Rectal smooth muscle tissue (tissue), 1 donor: ENCODE data around the gene BTNL9.
"Not testable (repeated sequence)": the region's sequence is repeated elsewhere in the genome, so short reads cannot be mapped to it uniquely, and the experiment has no call there.

Experiments used
- H3K27ac ChIP-seq: one replicate; pipeline ENCODE4 v1.7.0; 2013; ENCODE audit warnings: low read depth, low read length, inconsistent platforms
- H3K27me3 ChIP-seq: one replicate; pipeline ENCODE4 v1.7.0; 2013; ENCODE audit warnings: low read length; ENCODE audit not compliant: control insufficient read depth, insufficient read depth
- H3K36me3 ChIP-seq: one replicate; pipeline ENCODE4 v1.7.0; 2013; ENCODE audit warnings: low read length; ENCODE audit not compliant: control insufficient read depth, insufficient read depth
- H3K4me1 ChIP-seq: one replicate; pipeline ENCODE4 v1.7.0; 2013; ENCODE audit warnings: low read length; ENCODE audit not compliant: control insufficient read depth, insufficient read depth
- H3K4me3 ChIP-seq: one replicate; pipeline ENCODE4 v1.7.0; 2013; ENCODE audit warnings: low read length
- H3K9ac ChIP-seq: one replicate; pipeline ENCODE4 v1.7.0; 2013; ENCODE audit warnings: low read length

BTNL9 gene

DNA sequence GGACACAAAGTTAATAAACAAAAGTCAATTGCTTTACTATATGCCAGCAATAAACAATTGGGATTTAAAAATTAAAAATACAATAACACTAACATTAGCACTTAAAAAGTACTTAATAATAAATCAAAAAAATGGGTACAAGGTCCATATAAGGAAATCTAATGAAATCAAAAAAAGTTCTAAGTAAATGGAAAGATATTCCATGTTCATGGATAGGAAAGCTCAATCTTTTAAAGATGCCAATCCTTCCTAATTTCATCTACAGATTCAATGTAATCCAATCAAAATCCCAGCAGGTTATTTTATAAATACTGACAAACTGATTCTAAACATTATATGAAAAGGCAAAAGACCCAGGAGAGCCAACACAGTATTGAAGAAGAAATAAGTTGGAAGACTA, 41.9 kb downstream of the BTNL9 start:
- H3K4me3 ChIP-seq, result no peak overlapping the region
- no peaks in the 10 kb centered on the region for H3K36me3 ChIP-seq
- H3K4me1 ChIP-seq, result no peaks in the 10 kb centered on the region
- H3K27me3 ChIP-seq, result no peaks in the 10 kb centered on the region
- H3K9ac ChIP-seq, result no peak overlapping the region
- no peak overlapping the region for H3K27ac ChIP-seq

DNA sequence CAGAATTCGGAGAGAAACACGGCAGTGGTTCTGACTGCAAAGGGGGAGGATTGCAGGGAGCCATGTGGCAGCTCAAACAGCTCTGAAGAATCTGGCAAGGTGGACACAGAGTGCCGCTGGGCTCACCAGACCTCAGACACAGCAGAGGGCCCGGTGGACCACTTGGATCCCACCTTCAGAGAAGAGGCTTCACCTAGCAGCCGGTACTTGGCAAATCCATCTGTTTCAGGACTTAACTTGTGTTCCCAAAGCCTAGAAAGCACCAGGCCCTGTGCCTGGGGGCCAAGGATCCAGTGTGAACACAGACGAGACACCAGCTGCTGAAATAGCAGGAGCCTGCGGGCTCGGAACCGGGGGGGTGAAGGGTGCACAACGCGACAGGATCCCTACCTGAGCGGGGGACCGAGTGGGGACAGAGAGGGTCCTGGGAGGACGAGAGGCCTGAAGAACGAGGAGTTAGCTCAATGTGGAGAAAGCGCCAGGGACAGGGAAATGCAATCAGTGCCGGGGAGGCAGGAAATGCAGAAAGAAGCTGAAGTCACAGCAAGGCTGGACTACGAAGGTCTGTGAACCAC, 44.6 kb downstream of the BTNL9 start:
- no peak overlapping the region for H3K4me3 ChIP-seq
- no peak overlapping the region for H3K27ac ChIP-seq
- no peaks in the 10 kb centered on the region for H3K27me3 ChIP-seq
- no peak overlapping the region for H3K9ac ChIP-seq
- no peaks in the 10 kb centered on the region for H3K4me1 ChIP-seq
- no peaks in the 10 kb centered on the region for H3K36me3 ChIP-seq

DNA sequence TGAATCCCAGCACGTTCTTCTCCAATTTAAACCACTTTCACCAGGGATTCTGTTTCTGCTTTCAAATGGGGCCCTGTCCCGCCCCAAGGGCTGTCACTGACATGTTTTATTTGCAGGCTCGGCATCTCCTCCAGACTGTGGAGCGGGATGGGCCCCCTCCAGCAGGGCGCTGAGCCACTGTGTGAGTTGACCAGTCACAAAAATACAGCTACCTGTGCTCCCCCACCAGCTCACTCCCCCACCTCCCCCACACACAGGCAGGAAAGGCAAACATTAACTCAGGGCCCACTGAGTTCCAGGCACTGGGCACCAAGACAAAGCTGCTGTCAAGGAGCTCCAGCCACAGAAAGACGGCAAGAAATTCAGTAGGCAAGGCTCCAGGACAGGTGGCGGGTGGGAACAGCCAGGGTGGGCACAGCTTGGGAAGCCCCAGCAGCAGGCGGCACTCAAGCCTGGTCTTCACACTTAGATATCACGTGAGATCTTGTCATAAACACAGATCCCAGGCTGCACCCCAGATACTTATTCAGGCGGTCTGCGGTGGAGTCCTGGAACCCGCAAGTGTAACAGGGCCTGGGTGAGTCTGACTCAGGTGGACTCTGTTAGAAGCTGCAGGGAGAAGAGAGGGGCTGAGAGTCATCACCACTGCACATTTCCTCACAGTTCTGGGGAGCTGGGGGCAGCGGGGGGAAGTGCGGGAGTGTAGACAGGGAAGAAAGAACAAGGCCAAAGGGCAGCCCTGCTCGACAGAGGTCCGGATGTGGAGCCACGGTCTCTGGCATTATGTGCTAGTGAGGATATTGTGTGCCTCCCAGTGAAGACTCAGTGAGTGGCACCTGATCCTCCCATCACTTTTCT, 46.2 kb downstream of the BTNL9 start:
- Histone ChIP-seq H3K4me1 (no peaks in the 10 kb centered on the region), H3K27me3 (no peaks in the 10 kb centered on the region), H3K27ac (no peak overlapping the region), H3K9ac (no peak overlapping the region), H3K4me3 (no peak overlapping the region), H3K36me3 (no peaks in the 10 kb centered on the region)

DNA sequence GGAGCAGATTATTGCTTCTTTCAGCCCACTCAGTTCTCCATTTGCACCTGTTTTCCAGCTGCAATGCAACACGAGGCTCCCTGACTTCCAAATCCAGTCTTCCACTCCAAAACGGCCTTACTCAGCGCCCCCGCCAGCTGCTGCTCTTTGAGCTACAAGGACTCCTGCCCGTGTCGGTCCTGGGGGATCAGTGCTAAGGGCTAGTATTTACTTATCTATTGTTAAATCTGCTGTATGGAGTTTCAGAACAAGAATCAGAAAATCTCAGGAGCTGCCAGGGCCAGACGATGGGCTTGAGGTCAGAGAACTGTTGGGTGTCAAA, 46.8 kb downstream of the BTNL9 start:
- Histone ChIP-seq H3K4me1 (no peaks in the 10 kb centered on the region), H3K27me3 (no peaks in the 10 kb centered on the region), H3K4me3 (no peak overlapping the region), H3K9ac (no peak overlapping the region), H3K36me3 (no peaks in the 10 kb centered on the region), H3K27ac (no peak overlapping the region)

DNA sequence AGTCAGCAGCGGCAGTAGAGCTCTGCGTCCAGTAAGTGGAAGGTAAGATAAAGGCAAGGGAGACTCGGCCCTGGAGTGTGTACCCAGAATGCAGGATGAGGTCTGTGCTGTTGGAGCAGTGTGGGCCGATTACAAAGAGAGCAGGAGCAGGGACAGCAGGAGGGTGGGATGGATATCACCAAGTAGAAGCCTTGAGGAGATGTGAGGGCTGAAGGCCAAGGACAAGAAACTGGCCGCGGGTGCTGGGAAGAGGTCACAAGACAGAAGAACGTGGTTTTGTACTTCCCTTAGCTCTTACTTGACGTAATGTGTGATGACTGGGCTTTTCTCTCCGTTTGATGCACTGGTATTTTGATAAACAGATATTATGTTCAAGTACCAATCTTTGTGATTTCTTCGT, 47.2 kb downstream of the BTNL9 start:
- Histone ChIP-seq H3K4me1 (no peaks in the 10 kb centered on the region), H3K27me3 (no peaks in the 10 kb centered on the region), H3K9ac (no peak overlapping the region), H3K4me3 (no peak overlapping the region), H3K36me3 (no peaks in the 10 kb centered on the region), H3K27ac (no peak overlapping the region)

DNA sequence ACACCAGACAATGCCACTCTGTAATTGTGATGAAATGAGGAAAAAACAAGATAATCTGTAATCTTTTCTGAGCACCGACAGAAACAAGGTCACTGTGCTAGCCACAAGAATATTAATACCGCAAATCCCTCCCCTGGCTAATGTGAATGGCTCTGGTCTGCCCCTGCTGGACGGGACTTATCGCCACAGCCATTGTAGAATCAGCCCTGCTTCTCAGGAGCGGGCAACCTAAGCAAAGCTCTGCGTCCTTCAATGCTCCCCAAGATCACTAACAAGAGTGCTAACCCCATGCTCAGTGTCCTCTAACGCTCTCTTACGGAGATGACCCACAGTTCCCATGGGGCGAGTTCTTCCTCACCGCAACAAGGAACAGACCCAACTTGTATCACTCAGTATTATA, 48.2 kb downstream of the BTNL9 start:
- Histone ChIP-seq H3K4me1 (no peaks in the 10 kb centered on the region), H3K4me3 (no peak overlapping the region), H3K9ac (no peak overlapping the region), H3K27ac (no peak overlapping the region), H3K27me3 (no peaks in the 10 kb centered on the region), H3K36me3 (no peaks in the 10 kb centered on the region)

DNA sequence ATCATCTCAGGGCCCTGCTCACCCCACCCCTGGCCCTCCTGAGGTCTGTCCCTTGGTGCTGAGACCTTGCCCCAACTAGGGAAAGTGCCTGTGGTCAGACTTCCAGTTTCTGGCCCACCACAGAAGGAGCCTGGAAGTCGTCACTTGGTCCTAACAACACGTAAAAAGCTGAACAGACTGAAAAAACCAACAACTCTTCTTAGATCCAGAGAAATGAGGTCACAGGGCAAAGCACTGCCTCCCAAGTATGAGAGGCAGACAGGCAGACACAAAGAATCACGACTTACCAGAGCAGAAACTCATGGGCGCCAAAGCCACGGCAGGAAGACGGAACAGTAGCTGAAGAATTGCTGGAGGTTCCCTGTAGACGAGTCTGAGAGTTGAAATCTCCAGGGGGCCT, 52.4 kb downstream of the BTNL9 start:
- Histone ChIP-seq H3K27ac (no peak overlapping the region), H3K4me3 (no peak overlapping the region), H3K36me3 (no peaks in the 10 kb centered on the region), H3K9ac (no peak overlapping the region), H3K4me1 (no peaks in the 10 kb centered on the region), H3K27me3 (no peaks in the 10 kb centered on the region)

DNA sequence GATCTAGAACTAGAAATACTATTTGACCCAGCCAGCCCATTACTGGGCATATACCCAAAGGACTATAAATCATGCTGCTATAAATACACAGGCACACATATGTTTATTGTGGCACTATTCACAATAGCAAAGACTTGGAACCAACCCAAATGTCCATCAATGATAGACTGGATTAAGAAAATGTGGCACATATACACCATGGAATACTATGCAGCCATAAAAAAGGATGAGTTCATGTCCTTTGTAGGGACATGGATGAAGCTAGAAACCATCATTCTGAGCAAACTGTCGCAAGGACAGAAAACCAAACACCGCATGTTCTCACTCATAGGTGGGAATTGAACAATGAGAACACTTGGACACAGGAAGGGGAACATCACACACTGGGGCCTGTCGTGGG, 55.1 kb downstream of the BTNL9 start:
- H3K9ac ChIP-seq, H3K4me3 ChIP-seq, H3K4me1 ChIP-seq, H3K36me3 ChIP-seq, H3K27ac ChIP-seq: not testable (repeated sequence)
- H3K27me3 ChIP-seq, result peaks cover 10% of the 10 kb centered on the region

DNA sequence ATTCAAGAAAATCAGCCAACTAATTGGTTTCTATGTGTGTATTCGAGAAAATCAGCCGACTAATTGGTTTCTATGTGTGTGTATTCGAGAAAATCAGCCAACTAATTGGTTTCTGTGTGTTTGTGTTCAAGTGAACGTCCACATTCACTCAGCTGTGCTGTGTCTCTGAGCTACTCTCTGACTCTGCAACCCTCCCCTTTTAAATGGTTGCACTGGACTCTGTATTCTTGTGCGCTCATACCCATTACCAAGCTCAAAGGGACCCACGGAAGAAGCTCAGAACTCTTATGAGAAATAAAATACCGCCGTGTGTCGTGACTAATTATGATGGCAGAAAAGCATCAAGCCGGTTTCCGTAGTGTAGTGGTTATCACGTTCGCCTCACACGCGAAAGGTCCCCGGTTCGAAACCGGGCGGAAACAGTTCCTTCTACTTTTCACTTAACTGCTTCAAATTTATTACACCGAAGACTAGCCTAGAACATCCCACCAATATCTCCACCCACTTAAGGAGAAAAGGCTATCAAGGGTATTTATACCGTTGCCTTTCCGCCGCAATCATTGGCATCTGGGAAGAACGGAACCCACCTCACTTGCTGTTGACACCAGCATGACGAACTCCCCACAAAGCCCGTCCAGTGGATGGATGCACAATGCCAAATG, 56.8 kb downstream of the BTNL9 start:
- not testable (repeated sequence) for H3K4me3 ChIP-seq, H3K4me1 ChIP-seq, H3K9ac ChIP-seq, H3K36me3 ChIP-seq, H3K27ac ChIP-seq
- peaks cover 14% of the 10 kb centered on the region for H3K27me3 ChIP-seq

DNA sequence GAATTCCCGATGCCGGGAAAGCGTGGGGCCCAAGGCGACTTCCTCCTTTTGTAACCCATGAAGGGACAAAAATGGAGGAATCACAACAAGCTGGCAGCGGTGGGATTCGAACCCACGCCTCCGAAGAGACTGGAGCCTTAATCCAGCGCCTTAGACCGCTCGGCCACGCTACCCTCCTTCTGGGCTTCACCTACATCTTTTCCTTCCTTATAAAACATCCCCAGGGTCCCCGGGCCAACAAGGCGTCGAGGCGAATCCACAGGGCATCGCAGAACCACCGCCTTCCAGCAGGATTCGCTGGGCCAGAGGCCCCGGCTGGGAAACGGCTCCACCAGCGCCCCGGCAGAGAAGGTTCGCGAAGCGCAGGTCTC, 57.3 kb downstream of the BTNL9 start:
- H3K4me1 ChIP-seq, H3K9ac ChIP-seq, H3K36me3 ChIP-seq: not testable (repeated sequence)

DNA sequence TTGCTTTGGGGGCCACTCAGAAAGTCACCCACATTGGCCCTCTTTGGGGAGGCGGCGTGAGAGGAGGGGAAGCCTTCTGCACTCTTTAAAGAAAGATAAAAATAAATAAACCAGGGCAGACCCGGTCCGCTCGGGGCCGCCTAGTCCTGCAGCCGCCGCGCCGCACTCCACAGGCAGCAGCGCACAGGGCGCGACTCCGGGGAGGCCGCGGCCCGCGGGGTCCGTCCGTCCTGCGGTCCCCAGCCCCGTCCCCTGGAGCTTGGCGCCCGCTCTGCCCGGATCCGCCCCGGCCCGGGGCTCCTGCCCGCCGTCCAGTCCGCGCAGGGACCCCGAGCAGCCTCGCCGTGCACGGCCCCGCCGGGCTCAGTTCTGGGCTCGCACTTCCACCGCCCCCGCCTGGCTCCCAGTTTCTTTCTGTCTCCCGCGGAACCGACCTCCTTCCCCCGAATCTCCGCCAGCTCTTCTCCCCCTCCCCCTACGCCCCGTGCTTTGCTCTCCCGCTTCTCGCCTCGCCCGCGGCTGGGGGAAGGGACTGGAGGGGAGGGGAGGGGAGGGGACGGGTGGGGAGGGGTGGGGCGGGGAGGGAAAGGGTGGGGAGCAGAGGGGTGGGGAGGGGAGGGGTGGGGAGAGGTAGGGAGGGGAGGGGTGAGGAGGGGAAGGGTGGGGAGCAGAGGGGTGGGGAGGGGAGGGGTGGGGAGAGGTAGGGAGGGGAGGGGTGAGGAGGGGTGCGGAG, 57.9 kb downstream of the BTNL9 start:
- not testable (repeated sequence) for H3K36me3 ChIP-seq, H3K4me1 ChIP-seq, H3K9ac ChIP-seq, H3K27ac ChIP-seq, H3K4me3 ChIP-seq
- H3K27me3 ChIP-seq, result peaks cover 14% of the 10 kb centered on the region

More for the DNA sequence above, 57.3 kb downstream of the BTNL9 start:
- H3K27ac ChIP-seq, H3K4me3 ChIP-seq: not testable (repeated sequence)
- H3K27me3 ChIP-seq, result peaks cover 14% of the 10 kb centered on the region

DNA sequence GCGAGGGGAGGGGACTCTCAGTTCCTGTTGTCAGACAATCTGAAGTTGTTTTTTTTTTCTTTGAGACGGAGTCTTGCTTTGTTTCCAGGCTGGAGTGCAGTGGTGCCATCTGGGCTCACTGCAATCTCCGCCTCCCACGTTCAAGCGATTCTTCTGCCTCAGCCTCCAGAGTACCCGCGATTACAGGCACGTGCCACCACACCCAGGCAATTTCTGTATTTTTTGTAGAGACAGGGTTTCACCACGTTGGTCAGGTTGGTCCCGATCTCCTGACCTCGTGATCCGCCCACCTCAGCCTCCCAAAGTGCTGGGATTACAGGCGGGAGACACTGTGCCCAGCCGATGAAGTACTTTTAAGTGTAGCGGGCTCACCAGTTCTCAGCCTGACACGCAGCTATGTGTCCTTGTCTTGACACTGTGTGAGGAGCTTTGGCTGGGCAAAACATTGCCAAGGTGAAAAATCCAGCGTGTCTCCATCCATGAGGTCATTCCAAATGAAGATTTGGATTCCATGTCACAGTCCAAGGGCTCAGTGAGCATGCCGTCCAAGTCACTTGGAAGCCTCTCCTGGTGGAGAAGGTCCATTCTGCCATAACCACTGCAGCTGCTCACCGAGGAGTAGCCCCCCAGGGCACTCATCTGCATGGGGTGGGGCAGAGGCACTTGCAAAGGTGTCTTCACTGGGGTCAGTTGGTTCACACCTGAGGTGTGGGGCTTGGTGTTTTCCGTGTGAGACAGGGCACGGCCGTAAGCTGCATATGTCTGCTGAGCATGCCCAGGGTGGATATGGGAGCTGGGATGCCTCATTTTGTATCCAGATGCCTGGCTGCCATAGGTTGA, 58.9 kb downstream of the BTNL9 start:
- no peak overlapping the region for H3K4me3 ChIP-seq
- peaks cover 14% of the 10 kb centered on the region for H3K27me3 ChIP-seq
- H3K9ac ChIP-seq, result no peak overlapping the region
- no peak overlapping the region for H3K27ac ChIP-seq
- no peaks in the 10 kb centered on the region for H3K36me3 ChIP-seq
- H3K4me1 ChIP-seq, result no peaks in the 10 kb centered on the region
